Inflammatory macrophage treated with lipopolysaccharide for 1 hour (primary cell): ENCODE measurements around the gene ITPRIPL1.
A peak's percentile ranks its signal among the peaks of the same experiment; 100 is the strongest.
"Not testable (repeated sequence)": the region's sequence is repeated elsewhere in the genome, so short reads cannot be mapped to it uniquely, and the experiment has no call there.

Experiments used
- DNase-seq, 2 donors: peaks; one replicate each; pipeline ENCODE4 v3.0.0-alpha.2; 2020 to 2022

ITPRIPL1 gene

GRCh38 chr2:96325041-96325883, at the start of gene ITPRIPL1:
Gene ITPRIPL1, plus strand, starts transcription at chr2:96325317. Its CDS starts 523 bp downstream, at chr2:96325840.
- no peak for DNase-seq

GRCh38 chr2:96276787-96277499, 48.2 kb upstream of the ITPRIPL1 start:
- no peak for DNase-seq

GRCh38 chr2:96287273-96287856, 37.8 kb upstream of the ITPRIPL1 start:
- no peak for DNase-seq

GRCh38 chr2:96291751-96292150, 33.4 kb upstream of the ITPRIPL1 start:
- no peak for DNase-seq

- DNase-seq: not testable (repeated sequence)
Measured at GRCh38 chr2:96294271-96294670, 30.8 kb upstream of the ITPRIPL1 start.

GRCh38 chr2:96296925-96297324, 28.2 kb upstream of the ITPRIPL1 start:
- no peak for DNase-seq

- DNase-seq: no peak
Measured at GRCh38 chr2:96301865-96302264, 23.3 kb upstream of the ITPRIPL1 start.

- no peak for DNase-seq
Measured at GRCh38 chr2:96304606-96305005, 20.5 kb upstream of the ITPRIPL1 start.

GRCh38 chr2:96305091-96305978, 19.8 kb upstream of the ITPRIPL1 start, which contains the start of gene SNRNP200:
Gene SNRNP200, minus strand, starts transcription at chr2:96305546. Its CDS starts 109 bp downstream, at chr2:96305437.
- DNase-seq: peak; percentile 75 to 90

GRCh38 chr2:96305979-96306308, 19.2 kb upstream of the ITPRIPL1 start:
- DNase-seq: no peak

GRCh38 chr2:96306370-96306769, 18.7 kb upstream of the ITPRIPL1 start:
- no peak for DNase-seq

- no peak for DNase-seq
Measured at GRCh38 chr2:96308248-96308647, 16.9 kb upstream of the ITPRIPL1 start.

- no peak for DNase-seq
Measured at GRCh38 chr2:96315005-96315399, 10.1 kb upstream of the ITPRIPL1 start.

- no peak for DNase-seq
Measured at GRCh38 chr2:96315400-96316071, 9.6 kb upstream of the ITPRIPL1 start.

- DNase-seq: no peak
Measured at GRCh38 chr2:96316999-96317398, 8.1 kb upstream of the ITPRIPL1 start.

GRCh38 chr2:96317584-96317997, 7.5 kb upstream of the ITPRIPL1 start:
- DNase-seq: no peak

GRCh38 chr2:96318723-96319122, 6.4 kb upstream of the ITPRIPL1 start:
- no peak for DNase-seq

- no peak for DNase-seq
Measured at GRCh38 chr2:96319396-96319795, 5.7 kb upstream of the ITPRIPL1 start.

GRCh38 chr2:96320326-96320725, 4.8 kb upstream of the ITPRIPL1 start:
- DNase-seq: no peak

GRCh38 chr2:96320728-96321622, 4.1 kb upstream of the ITPRIPL1 start:
- DNase-seq: no peak

GRCh38 chr2:96323849-96324248, 1.3 kb upstream of the ITPRIPL1 start:
- DNase-seq: no peak
